HG03175 (cell line): ENCODE measurements around the gene PRL.

Experiments
- ATAC-seq: cut with Tn5 transposase; IDR thresholded peaks from one replicate; pipeline ENCODE4 v1.9.1; 2021; ENCODE audit warnings: mild to moderate bottlenecking, moderate library complexity; ENCODE audit not compliant: unreplicated experiment

The PRL gene

DNA sequence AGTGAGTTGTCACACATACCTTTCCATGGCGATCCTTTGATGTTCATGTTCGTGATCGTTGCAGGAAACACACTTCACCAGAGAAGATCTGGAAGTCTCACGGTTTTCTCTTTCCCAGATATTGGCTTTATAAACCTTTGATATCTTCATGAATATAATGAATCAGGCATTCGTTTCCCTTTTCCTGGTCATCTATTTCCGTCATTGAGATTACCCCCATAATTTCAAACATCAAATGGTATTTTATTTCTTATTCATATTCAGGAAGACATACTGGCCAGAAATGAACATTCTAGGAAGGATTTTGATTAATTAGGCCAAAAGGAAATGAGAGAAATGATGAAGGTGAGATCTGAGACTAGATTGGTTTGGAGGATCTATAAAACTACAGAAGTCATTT lies at the start of gene PRL:
Gene PRL (minus strand): TSS at position 101 of the 400 bp plus-strand sequence. CDS start 54 bp downstream, at position 47.
- no peak for ATAC-seq

DNA sequence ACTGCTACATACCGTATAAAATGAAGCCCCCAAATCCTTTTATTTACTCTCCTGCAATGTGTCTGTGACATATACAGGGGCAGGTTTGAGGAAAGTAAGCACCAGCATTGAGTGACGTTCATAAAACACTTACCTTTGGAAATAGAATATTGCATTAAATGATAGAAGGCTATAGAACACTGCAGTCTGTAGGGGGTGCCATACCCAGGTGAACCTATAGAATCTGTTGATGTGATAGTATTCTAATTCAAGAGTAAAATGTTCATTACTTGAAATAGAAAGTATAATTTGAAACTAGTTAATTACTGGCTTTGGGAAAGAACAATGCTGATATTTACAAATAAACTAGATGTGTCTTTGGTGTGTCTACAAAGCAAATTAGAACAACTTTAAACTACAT lies 47.0 kb upstream of the PRL start:
- no peak for ATAC-seq

DNA sequence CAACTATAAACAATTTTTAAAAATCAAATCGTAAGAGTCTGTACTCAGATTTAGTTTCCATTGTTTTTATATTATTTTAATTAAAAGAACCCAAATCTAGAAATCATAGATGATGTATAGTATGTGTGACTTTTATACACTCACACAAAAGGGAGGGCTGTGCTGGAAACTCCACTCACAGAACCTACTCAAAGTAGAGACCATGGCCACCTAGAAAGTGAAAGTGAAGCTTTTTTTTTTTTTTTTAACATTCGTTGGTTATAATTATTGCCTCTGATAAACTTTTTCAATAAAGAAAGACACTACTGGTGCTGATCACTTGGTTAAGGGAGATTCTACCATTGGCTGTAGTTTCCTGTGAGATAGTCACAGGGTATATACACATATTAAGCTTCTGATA lies 37.9 kb upstream of the PRL start:
- ATAC-seq, result no peak

DNA sequence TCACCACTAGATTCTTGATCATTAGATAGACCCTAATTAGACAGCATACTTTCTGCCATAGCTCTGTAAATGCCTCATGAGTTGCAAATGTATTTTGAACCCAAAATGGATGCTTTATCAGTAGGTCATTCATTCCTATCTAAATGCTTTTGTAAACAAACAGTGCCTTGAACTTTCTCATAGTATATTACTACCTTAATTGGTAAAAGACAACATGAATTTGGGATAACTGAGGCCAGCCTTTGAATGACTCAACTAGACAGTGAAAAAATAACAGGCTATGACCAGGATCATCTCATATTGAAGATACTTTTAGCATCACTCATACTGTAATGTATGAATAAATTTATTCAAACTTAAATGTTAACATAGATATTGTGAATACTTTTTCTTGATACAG lies 37.0 kb upstream of the PRL start:
- no peak for ATAC-seq

DNA sequence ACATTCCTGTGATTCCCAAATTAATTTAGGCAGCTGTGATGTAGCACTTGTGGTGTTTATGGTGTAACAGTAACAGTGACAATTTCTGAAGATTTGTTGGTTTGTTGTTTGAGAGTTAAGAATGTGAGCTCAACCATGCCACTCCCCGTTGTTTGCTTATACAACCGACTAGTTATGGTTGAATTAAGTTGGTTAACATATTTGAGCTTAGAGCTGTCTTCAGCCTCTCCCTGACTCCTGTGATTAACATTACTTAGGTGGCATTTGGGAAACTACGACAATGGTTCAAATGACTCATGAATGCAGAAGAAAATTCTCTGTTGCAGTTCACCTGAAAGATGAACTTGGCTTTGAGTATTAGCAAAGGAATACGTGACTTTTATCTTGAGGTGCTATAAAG lies 35.9 kb upstream of the PRL start:
- no peak for ATAC-seq

DNA sequence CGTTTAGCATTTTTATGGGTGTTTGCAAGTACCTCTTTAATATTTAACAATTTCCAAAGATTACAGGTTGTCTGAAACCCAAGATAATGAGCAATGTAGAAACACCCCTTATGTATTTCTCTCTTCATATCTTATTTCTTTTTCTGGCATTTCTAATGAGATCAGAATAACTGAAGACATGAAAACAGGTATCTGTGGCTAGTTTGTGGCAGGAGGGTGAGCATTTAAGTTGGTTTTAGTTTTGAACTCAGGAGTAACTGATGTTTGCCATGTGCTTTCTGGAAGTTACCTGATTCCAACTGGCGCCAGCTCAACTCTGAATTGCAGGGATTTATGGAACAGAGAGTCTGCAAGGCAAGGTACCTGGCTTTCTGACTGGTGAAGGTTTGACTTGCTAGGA lies 35.4 kb upstream of the PRL start:
- ATAC-seq, result no peak

DNA sequence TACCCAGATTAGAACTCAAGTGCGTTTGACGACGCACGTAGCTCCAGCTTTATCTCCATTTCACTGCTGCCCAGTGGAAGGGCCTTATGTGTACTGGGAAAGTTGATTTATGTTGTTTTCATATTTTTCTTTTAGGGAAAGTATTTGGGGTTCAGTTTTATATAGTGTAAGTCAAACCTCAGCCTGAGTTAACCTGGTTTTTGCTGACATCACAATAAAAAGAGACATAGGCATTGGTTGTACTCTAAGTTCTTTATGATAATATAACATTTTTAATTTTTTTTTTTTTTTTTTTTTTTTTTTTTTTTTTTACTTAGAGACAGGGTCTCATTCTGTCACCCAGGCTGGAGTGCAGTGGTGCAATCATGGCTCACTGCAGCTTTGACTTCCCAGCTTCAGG lies 34.1 kb upstream of the PRL start:
- no peak for ATAC-seq

DNA sequence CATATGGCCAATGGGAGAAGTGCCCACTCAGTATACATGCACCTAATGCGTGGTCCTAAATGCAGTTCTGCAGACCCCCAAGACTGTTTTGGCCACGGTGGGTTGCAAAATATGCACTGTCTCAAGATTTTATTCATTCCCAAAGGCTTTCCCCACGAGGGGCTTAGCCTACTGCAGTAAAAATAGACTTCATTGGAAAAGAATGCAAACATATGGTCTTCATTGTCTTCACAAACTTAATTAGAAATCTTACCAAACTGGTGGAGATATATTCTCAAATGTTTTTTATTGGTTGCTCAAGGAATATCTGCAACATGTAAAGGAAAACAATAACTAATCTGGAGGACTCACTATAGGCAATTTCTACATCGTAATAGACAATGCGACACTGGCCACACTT lies 31.6 kb upstream of the PRL start:
- no peak for ATAC-seq

DNA sequence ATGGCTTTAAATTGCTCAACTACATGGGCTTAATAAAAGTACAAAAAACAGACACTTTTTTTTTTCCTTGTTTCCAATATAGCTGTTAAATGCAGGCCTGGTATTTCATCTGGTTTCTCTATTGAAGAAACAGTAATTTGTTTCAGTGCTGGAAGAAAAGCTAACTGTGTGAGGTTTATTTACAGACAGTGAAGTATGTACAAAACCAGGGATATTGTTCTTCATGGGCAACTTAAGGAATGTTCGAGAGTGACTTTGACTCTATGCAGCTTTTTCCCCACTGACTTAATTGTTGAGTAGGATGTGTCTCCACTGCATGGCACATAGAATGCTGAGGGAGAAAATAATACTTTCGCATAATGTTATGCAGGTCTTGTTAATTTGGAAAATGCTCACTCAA lies 31.0 kb upstream of the PRL start:
- no peak for ATAC-seq

DNA sequence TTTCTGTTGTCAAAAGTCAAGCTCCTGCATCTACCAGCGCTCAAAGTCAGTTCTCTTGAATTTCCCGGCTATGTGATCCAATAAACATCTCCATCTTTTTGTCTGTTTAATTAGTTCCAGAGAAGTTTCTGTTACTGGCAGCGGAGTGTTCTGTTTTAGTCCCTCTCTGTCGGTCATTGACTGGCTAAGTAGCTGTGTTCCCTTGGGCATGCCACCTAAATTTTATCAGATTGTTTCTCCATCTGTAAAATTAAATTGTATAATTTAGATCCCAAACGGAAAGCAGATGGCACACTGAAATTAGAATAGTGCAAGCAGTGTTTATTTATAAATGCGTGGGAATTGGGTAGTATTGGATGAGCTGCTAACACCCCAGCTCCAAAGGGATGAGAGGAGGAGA lies 29.7 kb upstream of the PRL start:
- no peak for ATAC-seq

DNA sequence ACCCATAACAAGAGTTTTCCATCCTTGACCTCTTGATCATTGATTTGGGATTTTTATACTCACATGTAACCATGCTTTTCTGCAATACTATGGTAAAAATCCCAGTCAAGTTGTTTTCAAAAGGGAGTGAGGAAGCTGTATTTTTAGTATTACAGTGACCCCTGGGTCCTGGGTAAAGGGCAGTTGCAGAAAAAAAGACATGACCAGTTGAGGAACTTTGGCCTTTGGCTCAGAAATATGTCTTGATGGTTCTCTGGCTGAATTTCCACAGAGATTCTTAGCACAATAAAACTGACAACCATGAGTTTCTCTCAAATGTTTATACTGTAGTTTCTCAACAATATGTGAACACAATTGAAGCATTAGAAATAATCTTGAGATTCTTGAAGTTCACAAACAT lies 28.6 kb upstream of the PRL start:
- ATAC-seq, result no peak

DNA sequence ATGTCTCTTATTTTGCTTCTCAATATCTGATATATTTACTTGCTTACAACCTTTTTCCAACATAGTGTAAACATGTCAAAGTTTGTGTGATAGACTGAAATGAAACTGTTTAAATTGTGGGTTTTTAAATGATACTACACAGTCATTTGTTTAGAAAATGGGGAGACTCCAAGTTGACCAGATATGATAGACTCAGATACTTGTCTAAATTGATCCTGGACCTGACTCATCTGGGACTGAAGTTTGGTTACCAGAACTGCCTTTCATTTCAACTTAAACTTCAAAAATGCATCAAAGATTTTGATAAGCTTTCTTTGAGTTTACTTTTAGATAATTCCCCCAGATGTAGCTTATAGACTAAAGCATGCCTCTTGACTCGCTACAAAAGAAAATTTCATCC lies 27.0 kb upstream of the PRL start:
- ATAC-seq, result no peak

DNA sequence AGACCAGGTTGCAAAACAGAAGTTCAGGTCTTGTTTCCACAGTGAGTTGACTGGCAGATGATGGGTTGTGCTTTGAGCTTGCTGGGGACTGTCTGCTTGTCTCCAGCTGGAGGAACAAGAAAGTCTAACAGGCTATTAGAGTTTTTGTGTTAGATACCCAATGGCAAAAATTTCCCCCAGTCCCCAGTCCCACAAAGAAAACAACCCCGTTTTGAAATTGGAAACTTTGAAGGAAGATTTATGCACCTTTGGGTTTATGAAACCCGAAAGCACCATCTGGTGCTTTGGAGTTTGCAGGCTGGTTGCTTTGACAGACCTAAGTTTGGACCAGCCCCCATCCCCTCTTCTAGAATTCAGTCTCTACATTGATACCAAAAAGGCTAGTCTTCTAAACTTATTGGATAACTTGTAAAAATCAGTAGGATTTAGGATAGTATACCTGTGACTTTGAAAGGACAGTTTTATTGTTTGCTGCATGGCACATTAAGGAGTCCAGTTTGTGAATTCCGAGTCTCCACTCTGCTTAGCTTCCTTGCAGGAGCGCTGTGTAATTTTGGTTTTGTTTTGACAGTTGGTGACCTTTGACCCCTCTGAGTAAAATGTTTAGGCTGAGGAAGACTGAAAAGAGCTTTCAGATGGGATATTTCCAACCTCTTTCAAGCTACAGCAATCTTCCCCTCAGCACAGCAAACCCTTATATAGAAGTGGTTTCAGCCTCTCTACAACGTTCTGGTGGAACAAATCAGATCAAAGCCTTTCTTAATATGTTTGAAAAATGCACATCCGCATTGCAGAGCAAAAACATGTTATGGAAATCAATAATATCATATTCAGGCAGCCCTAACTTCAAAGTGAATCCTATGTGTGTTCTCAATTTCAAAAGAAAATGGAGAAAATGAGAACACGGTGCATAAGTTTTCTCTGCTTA lies 25.5 kb upstream of the PRL start:
- no peak for ATAC-seq

DNA sequence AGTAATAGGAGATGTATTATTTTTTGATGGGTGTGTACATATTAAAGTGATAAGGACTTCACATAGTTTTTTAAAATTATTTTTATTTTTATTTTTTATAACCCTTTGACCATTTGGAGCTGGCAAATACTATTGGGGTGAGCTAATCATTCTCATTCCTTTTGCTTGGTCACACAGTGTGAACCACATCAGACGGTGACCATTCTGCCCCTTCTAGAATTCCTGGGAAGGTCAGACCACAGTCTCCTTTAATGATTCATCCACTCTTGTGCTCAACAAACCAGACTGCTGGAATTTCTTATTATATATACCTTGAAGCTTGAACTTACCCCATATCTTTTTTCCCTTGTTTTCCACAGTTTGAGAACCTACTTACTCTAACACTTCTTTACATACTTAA lies 23.9 kb upstream of the PRL start:
- no peak for ATAC-seq

DNA sequence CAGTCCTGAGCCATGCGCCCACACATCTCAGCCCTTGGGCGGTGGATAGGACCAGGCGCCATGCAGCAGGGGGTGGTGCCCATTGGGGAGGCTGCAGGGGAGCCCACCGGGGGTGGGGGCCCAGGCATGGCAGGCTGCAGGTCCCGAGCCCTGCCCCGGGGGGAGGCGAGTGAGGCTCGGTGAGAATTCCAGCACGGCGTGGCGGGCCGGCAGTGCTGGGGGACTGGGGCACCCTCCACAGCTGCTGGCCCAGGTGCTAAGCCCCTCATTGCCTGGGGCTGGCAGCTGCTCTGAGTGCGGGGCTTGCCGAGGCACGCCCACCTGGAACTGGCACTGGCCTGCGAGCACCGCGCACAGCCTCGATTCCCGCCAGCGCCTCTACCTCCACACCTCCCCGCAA lies 21.6 kb upstream of the PRL start:
- no peak for ATAC-seq

DNA sequence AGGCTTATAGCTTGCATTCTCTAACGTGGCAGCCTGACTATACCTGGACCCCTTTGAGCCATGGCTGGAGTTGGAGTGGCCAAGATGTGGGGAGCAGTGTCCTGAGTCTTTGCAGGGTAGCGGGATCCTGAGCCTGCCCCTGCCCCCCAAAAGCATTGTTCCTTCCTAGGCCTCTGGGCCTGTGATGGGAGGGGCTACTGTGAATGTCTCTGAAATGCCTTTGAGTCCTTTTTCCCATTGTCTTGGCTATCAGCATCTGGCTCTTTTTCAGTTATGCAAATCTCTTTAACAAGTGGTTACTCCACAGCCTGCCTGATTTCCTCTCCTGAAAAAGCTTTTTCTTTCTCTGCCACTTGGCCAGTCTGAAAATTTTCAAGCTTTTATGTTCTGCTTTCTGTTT lies 17.0 kb upstream of the PRL start:
- ATAC-seq, result no peak

DNA sequence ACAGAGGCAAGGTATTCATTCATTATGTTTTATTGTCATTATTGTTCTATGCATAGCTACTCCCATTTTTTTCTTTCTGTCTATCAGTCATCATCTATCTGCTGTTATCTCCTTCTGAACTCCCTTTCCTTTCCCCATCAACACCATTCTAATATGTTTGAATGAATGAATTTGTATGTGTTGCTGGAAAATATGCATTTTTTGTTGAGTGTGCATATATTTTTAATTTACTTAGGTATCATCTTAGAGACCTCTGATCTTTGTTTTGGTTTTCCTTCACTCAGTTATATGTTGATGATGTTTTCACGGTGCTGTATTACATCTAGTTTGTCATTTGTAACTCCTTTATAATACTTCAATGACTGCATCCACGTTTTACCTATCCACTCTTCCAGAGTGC lies 12.1 kb upstream of the PRL start:
- no peak for ATAC-seq

DNA sequence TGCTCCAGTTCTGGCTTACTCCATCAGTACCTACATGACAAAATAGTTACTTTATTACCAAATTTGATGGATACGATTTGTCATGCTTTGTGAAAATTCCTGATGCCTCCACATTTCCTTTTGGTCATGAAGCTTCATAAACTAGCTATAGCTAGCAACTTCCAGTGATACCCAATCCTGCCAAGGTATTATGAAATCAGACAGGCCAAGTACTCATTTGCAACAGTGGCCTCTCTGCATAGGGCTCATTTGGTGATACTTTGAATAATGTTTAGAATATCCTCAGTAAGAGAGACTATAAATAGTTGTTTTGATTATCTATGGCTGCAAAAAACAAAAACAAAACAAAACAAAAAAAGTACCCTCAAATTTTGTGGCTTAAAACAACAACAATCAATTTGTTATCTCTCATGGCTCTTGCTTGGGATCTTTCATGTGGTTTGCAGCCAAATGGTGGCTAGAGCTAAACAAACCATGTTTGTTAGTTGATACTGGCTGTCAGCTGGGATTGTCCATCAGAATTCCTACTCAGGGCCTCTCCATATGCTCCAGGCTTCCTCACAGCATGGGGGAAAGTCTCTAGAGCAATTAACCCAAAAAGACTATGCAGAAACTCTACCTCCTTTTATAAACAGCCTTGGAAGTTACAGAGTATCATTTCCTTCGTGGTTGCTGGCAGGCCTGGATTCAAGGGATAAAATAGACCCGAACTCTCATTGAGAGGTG lies 10.1 kb upstream of the PRL start:
- ATAC-seq, result no peak

DNA sequence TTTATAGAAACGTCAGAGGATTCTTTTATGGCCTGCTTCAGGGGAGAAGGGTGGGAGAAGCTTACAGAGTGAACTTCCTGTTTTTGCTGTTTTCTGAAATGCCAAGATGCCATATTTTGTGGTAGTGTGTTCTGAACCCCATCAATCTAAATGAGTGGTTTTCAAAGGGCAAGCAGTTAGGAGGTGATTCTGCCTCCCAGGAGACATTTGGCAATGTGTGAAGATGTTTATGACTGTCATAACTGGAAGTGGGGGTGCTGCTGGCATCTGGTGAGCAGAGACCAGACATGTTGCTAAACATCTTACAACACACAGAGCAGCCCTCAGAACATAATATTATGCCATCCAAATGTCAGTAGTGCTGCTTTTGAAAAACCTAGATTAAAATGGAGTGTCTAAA lies 6.0 kb upstream of the PRL start:
- no peak for ATAC-seq

DNA sequence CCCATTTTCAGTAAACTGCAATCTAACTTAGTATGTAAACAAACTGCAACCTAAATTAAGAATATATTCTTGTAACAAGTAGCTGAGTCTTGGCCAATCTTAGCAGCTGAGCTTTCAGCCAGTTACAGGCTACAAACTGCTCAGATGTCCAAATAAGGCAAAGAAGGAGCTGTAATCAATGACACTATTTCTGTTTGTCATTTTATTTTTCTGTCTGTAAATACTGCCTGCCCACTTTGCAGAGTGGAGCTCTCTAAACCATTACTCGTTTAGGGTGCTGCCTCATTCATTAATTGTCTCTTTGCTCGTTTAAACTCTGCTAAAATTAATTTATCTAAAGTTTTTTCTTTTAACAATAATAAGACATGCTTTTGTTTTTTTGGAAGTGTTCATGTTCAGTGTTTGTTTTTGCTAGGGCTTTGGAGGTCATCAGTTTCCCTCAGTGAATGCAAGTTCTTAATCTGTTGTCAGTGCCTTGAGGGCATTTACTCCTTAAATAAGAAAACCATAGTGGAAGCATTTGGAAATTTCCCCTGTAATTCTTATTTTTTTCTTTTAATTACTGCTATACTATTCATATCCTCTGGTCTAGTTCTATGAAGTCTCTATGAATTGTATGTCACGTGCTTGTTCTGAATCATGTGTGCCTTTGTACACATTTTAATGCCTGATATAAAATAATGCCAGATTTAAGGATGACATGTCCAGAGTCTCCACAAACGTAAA lies 3.6 kb upstream of the PRL start:
- no peak for ATAC-seq

DNA sequence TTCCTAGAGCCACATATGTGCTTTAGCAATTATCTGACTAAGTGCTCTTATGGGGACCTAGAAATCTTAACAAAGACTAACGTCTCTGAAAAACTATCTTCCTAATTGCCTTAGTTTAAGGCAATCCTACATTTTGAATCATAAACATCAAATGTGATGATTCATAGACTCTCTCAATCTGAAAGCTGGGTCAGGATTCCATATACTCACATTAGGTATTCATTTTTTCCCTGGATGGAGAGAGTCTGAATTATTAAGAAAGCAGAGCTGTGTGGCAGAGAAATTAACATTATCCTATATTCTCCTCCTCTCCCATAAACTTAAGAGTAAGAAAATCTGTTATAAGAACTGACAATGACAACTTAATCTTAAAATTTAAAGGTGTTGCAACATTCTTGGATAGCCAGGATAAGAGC lies 1.6 kb upstream of the PRL start:
- ATAC-seq, result no peak

DNA sequence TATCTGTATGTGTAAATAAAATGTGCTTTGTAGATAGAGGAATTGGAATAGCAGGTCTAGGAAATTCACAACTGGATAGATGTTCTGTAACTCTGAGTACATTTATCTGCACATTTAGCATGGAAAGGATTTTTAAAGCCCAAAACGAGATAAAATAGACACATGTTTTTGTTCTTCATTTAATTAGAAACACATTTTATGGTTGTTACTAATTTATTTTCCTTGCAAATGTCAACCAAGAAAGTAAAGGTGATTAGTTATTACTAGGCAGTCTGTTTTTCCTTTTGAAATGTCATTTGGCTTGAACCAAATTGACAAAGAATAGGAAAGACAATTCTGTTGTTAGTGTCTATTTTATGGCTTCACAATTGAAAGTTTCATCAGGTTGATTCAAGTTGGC lies 769 bp downstream of the PRL start:
- ATAC-seq, result no peak
